Kidney epithelial cell (primary cell): ENCODE data around the gene CACNA2D1. TPM values are rescaled to one million over a fixed set of nuclear protein-coding genes. Genes with fewer than 3 reads are reported as not detected.

Experiments
- DNase-seq: peaks from one replicate; pipeline ENCODE4 v3.0.0-alpha.2; 2010; ENCODE audit warnings: low read depth
- H3K27me3 ChIP-seq: 2 replicates; pipeline ENCODE4 v1.6.0; 2011; ENCODE audit warnings: low read length; ENCODE audit not compliant: control insufficient read depth, insufficient read depth
- H3K36me3 ChIP-seq: 2 replicates; pipeline ENCODE4 v1.5.1; 2011; ENCODE audit warnings: low read length; ENCODE audit not compliant: control insufficient read depth, insufficient read depth
- H3K4me3 ChIP-seq: 2 replicates; pipeline ENCODE4 v1.5.1; 2011; ENCODE audit warnings: low read depth, mild to moderate bottlenecking, control low read depth, low read length
- total RNA-seq: library from RNA; depleted of rRNA; stranded (reverse); fragments of >200 nt; gene quantifications from 2 replicates; pipeline ENCODE4 v1.2.3, GENCODE V29; 2015
- TF ChIP-seq, protein P1 (sequence below): IDR thresholded peaks from 2 replicates; pipeline ENCODE4 v1.5.1; 2011; ENCODE audit warnings: mild to moderate bottlenecking, moderate library complexity, low read length, control low read depth, inconsistent platforms; ENCODE audit not compliant: insufficient read depth, poor library complexity, severe bottlenecking

The CACNA2D1 gene
- total RNA-seq, 1 donor from 2014 or later: 5.9 TPM

DNA sequence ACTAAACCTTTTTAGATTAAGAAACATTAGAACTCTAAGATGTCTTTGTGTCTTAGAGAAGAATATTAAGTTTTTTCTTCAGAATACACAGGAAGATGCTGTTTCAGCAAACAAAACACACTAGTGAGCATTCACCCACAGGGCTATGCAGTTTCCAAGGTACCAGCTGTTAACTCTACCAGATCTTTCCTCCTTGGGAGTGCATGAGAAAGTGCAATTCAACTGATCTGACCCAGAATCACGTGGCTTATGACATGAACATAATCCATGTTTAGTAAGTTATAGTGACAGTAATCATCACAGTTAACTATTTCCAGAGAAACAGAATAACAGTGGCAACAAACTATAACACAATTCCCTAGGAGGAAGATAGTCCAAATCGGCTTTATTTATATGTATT is 270.7 kb downstream of the CACNA2D1 start:
- DNase-seq: no peak
- Histone ChIP-seq H3K36me3 (no peaks in the 10 kb centered on the region), H3K27me3 (no peaks in the 10 kb centered on the region), H3K4me3 (no peak overlapping the region)
- TF ChIP-seq, protein P1, sequence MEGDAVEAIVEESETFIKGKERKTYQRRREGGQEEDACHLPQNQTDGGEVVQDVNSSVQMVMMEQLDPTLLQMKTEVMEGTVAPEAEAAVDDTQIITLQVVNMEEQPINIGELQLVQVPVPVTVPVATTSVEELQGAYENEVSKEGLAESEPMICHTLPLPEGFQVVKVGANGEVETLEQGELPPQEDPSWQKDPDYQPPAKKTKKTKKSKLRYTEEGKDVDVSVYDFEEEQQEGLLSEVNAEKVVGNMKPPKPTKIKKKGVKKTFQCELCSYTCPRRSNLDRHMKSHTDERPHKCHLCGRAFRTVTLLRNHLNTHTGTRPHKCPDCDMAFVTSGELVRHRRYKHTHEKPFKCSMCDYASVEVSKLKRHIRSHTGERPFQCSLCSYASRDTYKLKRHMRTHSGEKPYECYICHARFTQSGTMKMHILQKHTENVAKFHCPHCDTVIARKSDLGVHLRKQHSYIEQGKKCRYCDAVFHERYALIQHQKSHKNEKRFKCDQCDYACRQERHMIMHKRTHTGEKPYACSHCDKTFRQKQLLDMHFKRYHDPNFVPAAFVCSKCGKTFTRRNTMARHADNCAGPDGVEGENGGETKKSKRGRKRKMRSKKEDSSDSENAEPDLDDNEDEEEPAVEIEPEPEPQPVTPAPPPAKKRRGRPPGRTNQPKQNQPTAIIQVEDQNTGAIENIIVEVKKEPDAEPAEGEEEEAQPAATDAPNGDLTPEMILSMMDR: no peak

DNA sequence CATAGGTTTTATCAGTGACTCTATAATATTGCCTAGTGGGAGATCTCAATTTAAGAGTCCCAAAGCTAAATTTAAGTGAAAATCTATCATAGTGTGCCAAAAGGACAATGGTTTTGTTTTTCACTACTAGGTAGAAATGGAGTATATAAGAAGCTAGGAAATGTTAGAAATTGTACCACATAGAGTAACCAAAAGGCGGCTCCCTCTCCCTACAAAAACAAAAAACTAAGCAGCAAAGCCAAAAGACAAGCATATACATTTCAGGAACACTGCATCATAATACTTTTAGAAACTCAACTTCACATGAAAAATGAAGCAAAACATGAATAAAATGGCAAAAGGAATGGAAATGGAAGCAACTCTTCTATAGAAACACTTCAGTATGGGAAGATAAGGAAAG is 271.6 kb downstream of the CACNA2D1 start:
- Histone ChIP-seq H3K36me3 (no peaks in the 10 kb centered on the region), H3K4me3 (no peak overlapping the region), H3K27me3 (no peaks in the 10 kb centered on the region)
- no peak for DNase-seq
- TF ChIP-seq, protein P1: no peak

DNA sequence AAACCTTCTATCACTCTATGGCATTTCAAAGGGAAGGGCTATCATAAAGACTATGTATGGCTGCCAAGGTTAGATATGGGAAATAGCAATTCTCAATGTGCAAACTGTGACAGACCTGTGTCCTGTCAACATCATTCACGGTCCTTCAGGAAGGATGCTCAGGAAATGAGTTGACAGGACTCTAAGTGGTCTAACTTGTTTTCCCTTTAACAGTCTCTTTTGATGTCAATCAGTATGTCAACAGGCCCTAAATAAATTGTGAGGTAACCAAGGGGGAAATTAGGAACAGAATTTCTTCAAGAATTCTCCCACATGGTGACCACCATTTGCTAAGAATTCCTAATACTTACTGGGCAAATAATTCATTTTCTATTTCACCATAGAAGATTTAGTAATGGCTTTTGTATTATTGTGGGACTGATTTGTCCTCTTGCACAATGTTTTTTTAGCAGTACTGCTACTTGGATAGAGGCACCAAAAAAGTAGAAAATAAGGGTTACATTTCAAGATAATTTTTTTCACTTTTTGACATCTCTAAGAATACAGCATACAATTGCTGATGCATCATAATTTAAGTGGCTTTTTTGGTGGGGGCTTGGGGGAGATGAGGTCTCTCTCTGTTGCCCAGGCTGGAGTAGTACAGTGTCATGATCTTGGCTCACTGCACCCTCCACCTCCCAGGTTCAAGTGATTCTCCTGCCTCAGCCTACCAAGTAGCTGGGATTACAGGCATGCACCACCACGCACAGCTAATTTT is 275.8 kb downstream of the CACNA2D1 start:
- DNase-seq: no peak
- TF ChIP-seq, protein P1: no peak
- Histone ChIP-seq H3K27me3 (no peaks in the 10 kb centered on the region), H3K36me3 (no peaks in the 10 kb centered on the region), H3K4me3 (no peak overlapping the region)

DNA sequence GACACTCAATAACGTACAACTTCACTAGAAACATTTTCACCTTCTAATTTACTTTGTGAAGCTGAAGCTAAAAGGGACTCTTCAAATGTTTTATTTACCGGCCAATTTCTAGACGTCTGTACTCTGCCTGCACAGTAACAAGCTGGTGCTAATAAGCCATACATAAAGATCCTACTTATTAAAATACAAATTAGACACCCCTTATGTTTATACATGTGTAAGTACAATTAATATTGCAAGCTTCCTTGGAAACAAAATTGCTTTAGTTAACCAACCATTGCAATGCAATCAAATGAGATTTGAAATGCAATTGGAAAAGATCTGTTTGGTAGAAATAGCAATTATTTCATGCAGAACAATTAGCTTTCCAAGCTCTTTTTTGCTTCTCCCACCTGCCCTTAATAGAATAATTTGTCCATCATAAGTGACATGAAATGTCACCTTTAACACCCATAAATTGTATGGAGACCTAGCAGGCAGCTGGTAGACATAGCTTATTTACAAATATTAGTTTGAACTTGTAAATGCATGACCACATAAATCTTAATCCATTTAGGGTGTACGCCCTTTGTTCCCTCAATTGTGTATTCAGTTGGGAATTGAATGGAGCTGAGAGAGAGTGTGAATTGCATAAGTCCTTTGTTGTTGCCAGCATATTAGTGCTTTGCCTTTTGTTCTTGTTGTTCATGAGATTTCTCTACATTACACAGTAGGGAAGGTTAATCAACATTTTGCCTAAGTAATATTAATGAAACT is 277.1 kb downstream of the CACNA2D1 start:
- no peaks in the 10 kb centered on the region for H3K36me3 ChIP-seq
- TF ChIP-seq, protein P1: no peak
- no peak for DNase-seq
- no peaks in the 10 kb centered on the region for H3K27me3 ChIP-seq
- H3K4me3 ChIP-seq: no peak overlapping the region

DNA sequence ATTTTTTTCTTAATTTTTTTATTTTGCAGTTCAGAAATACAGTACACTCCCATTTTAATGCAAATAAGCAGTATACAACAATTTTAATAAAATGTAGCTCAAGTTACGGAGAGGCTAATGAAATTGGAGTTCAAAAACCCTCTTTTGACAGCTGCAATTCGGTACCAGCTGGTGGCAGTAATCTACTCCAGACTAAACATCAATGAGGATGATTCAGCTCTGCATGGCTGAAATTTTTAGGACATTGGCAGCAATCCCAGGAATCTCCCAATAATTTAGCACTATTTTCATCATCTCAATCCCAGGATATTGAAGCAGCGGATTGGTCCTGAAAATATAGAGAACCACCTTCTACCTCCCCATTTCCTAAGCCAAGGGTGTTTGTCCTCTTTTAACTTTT is 278.8 kb downstream of the CACNA2D1 start:
- TF ChIP-seq, protein P1: peak; percentile 27
- Histone ChIP-seq H3K4me3 (no peak overlapping the region), H3K36me3 (no peaks in the 10 kb centered on the region), H3K27me3 (no peaks in the 10 kb centered on the region)
- no peak for DNase-seq
